PFSK-1 (cell line): Measurements from ENCODE around the gene ROBO1.

ENCODE experiments used
- FOXP2 ChIP-seq: optimal IDR thresholded peaks from 2 replicates; pipeline ENCODE3; 2011; ENCODE audit warnings: borderline replicate concordance, control low read depth, inconsistent platforms; ENCODE audit not compliant: insufficient read depth; ENCODE audit errors: extremely low read length, extremely low read depth
- POLR2AphosphoS5 ChIP-seq: IDR thresholded peaks from 2 replicates; pipeline ENCODE4 v1.6.1; 2012; ENCODE audit warnings: low read depth, mild to moderate bottlenecking, control low read depth, low read length, moderate library complexity
- REST ChIP-seq, 2 experiments: IDR thresholded peaks; 2 replicates each; pipeline versions ENCODE4 v1.6.1 to v1.8.0; 2011 to 2012; ENCODE audit warnings: low read depth in 2 of 2, low read length in 2 of 2, control low read depth in 1 of 2, inconsistent platforms in 1 of 2, mild to moderate bottlenecking in 1 of 2, moderate library complexity in 1 of 2; ENCODE audit not compliant: insufficient read depth in 1 of 2
- SIN3A ChIP-seq: IDR thresholded peaks from 2 replicates; pipeline ENCODE4 v1.6.1; 2012; ENCODE audit warnings: mild to moderate bottlenecking, low read length, moderate library complexity, borderline replicate concordance; ENCODE audit not compliant: insufficient read depth
- TAF1 ChIP-seq: IDR thresholded peaks from 2 replicates; pipeline ENCODE4 v1.6.1; 2012; ENCODE audit warnings: low read length, control low read depth, borderline replicate concordance; ENCODE audit not compliant: insufficient read depth

The ROBO1 gene

DNA sequence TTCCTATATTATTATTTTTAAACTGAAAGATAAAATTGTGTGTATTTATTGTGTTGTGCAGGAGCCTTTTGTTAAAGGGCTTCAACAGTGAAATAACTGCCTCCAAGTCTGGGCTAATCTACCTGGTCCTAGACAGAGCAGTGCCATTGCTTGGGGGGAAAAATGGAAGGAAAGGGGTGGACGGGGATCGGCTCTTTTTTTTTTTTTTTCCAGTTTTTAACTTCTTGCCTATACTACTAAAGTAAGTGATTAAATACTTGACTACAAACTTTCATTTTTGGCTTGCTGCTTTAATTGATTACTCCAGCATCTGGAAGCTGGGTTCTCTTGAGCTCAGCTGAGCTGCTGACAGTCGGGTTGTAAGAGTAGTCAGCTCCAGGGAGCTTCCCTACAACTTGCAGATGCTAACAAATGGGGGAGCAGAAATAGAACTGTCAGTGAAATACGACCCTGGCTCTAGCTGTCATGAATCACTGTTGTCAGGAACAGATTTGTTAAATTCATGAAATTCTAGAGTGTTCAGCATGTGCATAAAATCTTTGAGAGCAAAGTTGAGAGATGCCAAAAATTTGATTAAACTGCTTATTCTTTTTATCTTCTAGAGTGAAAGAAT, 276.7 kb downstream of the ROBO1 start:
- TF ChIP-seq SIN3A: no peak
- no peak for TF ChIP-seq POLR2AphosphoS5
- no peak for TF ChIP-seq REST (IDR thresholded peaks at IDR 0.05; ENCODE audit: insufficient read depth in 1 of 2, low read depth in 2 of 2, low read length in 2 of 2)
- no peak for TF ChIP-seq TAF1
- TF ChIP-seq FOXP2: no peak

DNA sequence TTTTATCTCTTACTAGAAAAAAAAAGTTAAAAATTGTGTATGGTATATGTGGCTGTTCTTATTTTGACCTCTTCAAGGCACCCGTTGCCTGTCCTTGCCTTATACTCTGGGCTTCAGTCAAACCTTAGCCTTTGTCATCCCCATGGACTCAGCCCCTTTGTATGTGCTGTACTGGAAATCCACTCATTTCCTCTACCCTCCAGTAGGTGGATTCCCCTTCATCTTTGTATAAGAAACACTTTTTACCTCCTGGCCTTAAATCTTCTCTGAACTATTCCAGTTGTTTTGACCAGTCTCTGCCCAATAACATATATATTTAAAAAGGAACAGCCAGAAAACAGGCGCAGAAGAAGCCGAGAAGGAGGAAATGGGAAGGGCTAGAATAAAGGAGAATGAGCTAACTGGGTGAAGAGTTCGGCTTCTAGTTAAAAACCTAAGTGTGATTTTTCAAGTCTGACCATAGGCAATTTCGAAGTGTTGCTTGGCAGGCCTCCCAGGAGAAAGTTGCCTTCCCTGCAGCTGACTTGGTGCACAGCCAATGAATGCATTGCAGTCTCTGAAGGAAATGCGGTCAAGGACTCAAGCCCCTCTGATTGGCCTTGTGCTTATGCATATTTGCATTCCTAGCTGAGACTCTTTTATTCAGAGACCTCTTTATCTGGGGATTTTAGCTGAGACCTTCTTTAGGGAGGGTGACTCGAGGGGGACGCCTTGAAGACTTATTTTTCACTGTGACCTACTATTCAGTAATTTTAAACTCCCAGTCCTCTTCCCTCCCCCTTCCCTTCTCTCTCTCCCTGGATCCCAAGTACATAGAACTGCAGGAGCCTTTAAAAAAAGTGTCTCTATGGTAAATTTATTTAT, 277.4 kb downstream of the ROBO1 start:
- TF ChIP-seq FOXP2: no peak
- no peak for TF ChIP-seq POLR2AphosphoS5
- no peak for TF ChIP-seq REST (IDR thresholded peaks at IDR 0.05; ENCODE audit: insufficient read depth in 1 of 2, low read depth in 2 of 2, low read length in 2 of 2)
- no peak for TF ChIP-seq SIN3A
- TF ChIP-seq TAF1: no peak

DNA sequence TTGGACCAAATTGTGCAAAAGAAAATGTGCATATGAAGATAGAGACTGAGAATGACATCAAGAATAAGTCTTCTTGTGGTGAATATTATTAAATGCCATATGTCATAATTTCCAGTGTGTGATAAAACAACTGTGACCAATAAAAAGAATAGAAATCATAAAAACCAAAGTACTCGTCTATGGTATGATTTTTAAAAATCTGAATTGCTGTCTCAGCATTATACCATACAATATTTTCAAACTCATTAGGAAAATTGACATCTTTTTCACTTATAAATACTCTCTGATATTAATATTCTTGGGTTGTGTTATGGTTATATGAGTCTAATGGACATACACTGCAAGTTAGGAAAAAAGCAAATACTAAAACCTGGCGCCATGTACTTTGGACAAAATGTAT, 279.4 kb downstream of the ROBO1 start:
- TF ChIP-seq REST (IDR thresholded peaks at IDR 0.05; ENCODE audit: insufficient read depth in 1 of 2, low read depth in 2 of 2, low read length in 2 of 2) (no peak), FOXP2 (no peak), TAF1 (no peak)

DNA sequence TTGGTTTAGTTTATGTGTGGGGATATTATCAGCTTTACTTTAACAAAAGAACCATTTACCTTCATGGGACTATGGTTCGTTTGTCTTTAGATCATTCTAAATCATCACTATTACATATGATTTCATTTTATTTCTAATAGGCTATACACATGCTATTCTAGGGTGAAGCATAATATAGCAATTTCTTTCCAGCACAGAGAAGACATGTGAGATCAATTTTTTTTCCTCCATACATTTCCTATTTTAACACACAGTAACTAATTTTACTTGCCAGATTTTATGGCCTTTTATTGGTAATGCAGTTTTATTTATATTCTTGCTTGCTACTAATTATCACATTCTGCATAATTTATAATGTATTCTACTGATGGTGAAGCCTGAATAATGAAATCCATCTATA, 287.1 kb downstream of the ROBO1 start:
- TF ChIP-seq FOXP2 (no peak), POLR2AphosphoS5 (no peak), REST (IDR thresholded peaks at IDR 0.05; ENCODE audit: insufficient read depth in 1 of 2, low read depth in 2 of 2, low read length in 2 of 2) (no peak)
